B cell (primary cell): ENCODE measurements around the gene NFATC2. TPM values are rescaled to one million over a fixed set of nuclear protein-coding genes. Genes with fewer than 3 reads are reported as not detected.

Experiments used
- ATAC-seq: fragments of 200-7000 bp; cut with Tn5 transposase; one replicate; pipeline ENCODE4 v1.10.0; 2021; ENCODE audit warnings: low read depth, mild to moderate bottlenecking, moderate number of reproducible peaks, moderate library complexity
- CTCF ChIA-PET: fragments of 350-600 bp; sonication (Branson Sonifier 250); formaldehyde crosslinking; loops from one replicate; lab custom pipeline; 2021; ENCODE audit warnings: antibody characterized with exemption, inconsistent platforms; lab: Charles Lee
- POLR2A ChIA-PET: fragments of 350-600 bp; sonication (Branson Sonifier 250); formaldehyde crosslinking; loops from one replicate; lab custom pipeline; 2021; ENCODE audit warnings: antibody characterized with exemption; lab: Charles Lee
- DNase-seq: peaks from one replicate; pipeline ENCODE4 v3.0.0; 2013
- H2AFZ ChIP-seq: 2 replicates; pipeline ENCODE4 v1.6.1; 2012; ENCODE audit warnings: mild to moderate bottlenecking, low read depth, low read length; ENCODE audit not compliant: insufficient read depth, poor library complexity, severe bottlenecking
- H3K27ac ChIP-seq, 2 donors: 1 replicate in 1 of 2; 2 replicates in 1 of 2; pipeline ENCODE4 v1.5.1; 2012 to 2013; ENCODE audit warnings: low read length in 2 of 2, mild to moderate bottlenecking in 2 of 2, moderate library complexity in 1 of 2
- H3K27me3 ChIP-seq, 4 experiments: fragments of 200-600 bp in 1 of 4; sonication (generic) in 1 of 4; replicated peaks in 1 of 4; 1 replicate in 2 of 4; 2 replicates in 2 of 4; pipeline versions ENCODE4 v1.6.1 to v1.7.0; 2013 to 2016; ENCODE audit warnings: low read length in 3 of 4, mild to moderate bottlenecking in 2 of 4, mixed read lengths in 1 of 4, moderate library complexity in 1 of 4; ENCODE audit not compliant: insufficient read depth in 4 of 4, control insufficient read depth in 3 of 4; ENCODE audit errors: control extremely low read depth in 1 of 4
- H3K36me3 ChIP-seq, 2 experiments: replicated peaks in 1 of 2; 1 replicate in 1 of 2; 2 replicates in 1 of 2; pipeline versions ENCODE4 v1.6.1 to v1.7.1; 2013; ENCODE audit warnings: low read length in 1 of 2; ENCODE audit not compliant: insufficient read depth in 2 of 2, control insufficient read depth in 1 of 2; ENCODE audit errors: control extremely low read depth in 1 of 2, extremely low read depth in 1 of 2
- H3K4me1 ChIP-seq, 2 donors: fragments of 200-600 bp in 1 of 2; sonication (generic) in 1 of 2; 1 replicate in 1 of 2; 2 replicates in 1 of 2; pipeline versions ENCODE4 v1.5.1 to v1.6.1; 2013 to 2017; ENCODE audit warnings: low read length in 2 of 2; ENCODE audit not compliant: control insufficient read depth in 2 of 2, insufficient read depth in 2 of 2
- H3K4me2 ChIP-seq: replicated peaks from 2 replicates; pipeline ENCODE3; 2012; ENCODE audit warnings: mild to moderate bottlenecking, low read depth, low read length; ENCODE audit not compliant: poor library complexity, severe bottlenecking
- H3K4me3 ChIP-seq, 5 experiments: fragments of 200-600 bp in 1 of 5; sonication (generic) in 1 of 5; 1 replicate in 3 of 5; 2 replicates in 2 of 5; pipeline versions ENCODE4 v1.5.1 to v1.7.0; 2011 to 2016; ENCODE audit warnings: low read length in 4 of 5, mild to moderate bottlenecking in 4 of 5, low read depth in 2 of 5, control low read depth in 1 of 5, moderate library complexity in 1 of 5; ENCODE audit not compliant: insufficient read depth in 1 of 5; ENCODE audit errors: control extremely low read depth in 1 of 5, extremely low read depth in 1 of 5
- H3K79me2 ChIP-seq: fragments of 200-600 bp; sonication (generic); one replicate; pipeline ENCODE4 v1.6.0; 2016; ENCODE audit warnings: low read length; ENCODE audit not compliant: control insufficient read depth, insufficient read depth
- H3K9ac ChIP-seq: fragments of 200-600 bp; sonication (generic); 2 replicates; pipeline ENCODE4 v1.6.1; 2017; ENCODE audit warnings: mild to moderate bottlenecking, low read length, moderate library complexity
- H3K9me3 ChIP-seq, 3 donors: one replicate each; pipeline versions ENCODE4 v1.6.1 to v1.7.1; 2013; ENCODE audit warnings: low read length in 2 of 3; ENCODE audit not compliant: control insufficient read depth in 2 of 3, insufficient read depth in 1 of 3; ENCODE audit errors: control extremely low read depth in 1 of 3
- H4K20me1 ChIP-seq: 2 replicates; pipeline ENCODE4 v1.6.0; 2012; ENCODE audit warnings: mild to moderate bottlenecking, low read length; ENCODE audit not compliant: insufficient read depth, control insufficient read depth, poor library complexity, severe bottlenecking
- H3K27ac Mint-ChIP-seq: one replicate; pipeline ENCODE4 v1.8.0; 2021; ENCODE audit warnings: mixed read lengths
- H3K27me3 Mint-ChIP-seq: one replicate; pipeline ENCODE4 v1.8.0; 2021; ENCODE audit warnings: mixed read lengths
- H3K4me1 Mint-ChIP-seq: one replicate; pipeline ENCODE4 v1.8.0; 2021; ENCODE audit warnings: mixed read lengths
- H3K4me3 Mint-ChIP-seq: one replicate; pipeline ENCODE4 v1.8.0; 2021; ENCODE audit warnings: mixed read lengths
- H3K9me3 Mint-ChIP-seq: one replicate; pipeline ENCODE4 v1.8.0; 2022; ENCODE audit warnings: mixed read lengths; ENCODE audit not compliant: insufficient read depth
- CTCF ChIP-seq: fragments of 200-600 bp; IDR thresholded peaks from one replicate; pipeline ENCODE4 v1.8.0; 2022; ENCODE audit warnings: antibody characterized with exemption, mild to moderate bottlenecking
- EZH2 ChIP-seq: IDR thresholded peaks from 2 replicates; pipeline ENCODE4 v1.6.1; 2012; ENCODE audit warnings: borderline replicate concordance, low read depth, mild to moderate bottlenecking, moderate library complexity, low read length; ENCODE audit not compliant: insufficient read depth, poor library complexity, severe bottlenecking
- WGBS: methylation state at CpG from one replicate; pipeline ENCODE4 v1.1.5; 2013; ENCODE audit warnings: missing lambda C conversion rate; ENCODE audit not compliant: insufficient coverage; 5-methylcytosine and 5-hydroxymethylcytosine counted together
- intact Hi-C: fragments of 100-400 bp; cut with micrococcal nuclease; formaldehyde crosslinking; loops from one replicate; pipeline ENCODE4 v1.10.0; 2022
- polyA plus RNA-seq: library from polyadenylated mRNA; depleted of rRNA; stranded (reverse); fragments of >200 nt; gene quantifications from 2 replicates; pipeline ENCODE4 v1.2.3, GENCODE V29; 2012
- total RNA-seq, 2 donors: library from RNA; stranded (reverse); fragments of 120-200 nt in 1 of 2; gene quantifications; 1 replicate in 1 of 2; 2 replicates in 1 of 2; pipeline versions ENCODE4 v1.2.3 to v1.2.4, GENCODE V29; 2013 to 2022

Gene NFATC2
- total and polyA plus RNA-seq, 2 donors (not counting 1 experiment from before 2014, with no cell fraction given) = 10.1 to 38.0 TPM

GRCh38 chr20:51404297-51405060 is 138.0 kb downstream of the NFATC2 start:
- Mint-ChIP-seq H3K27me3 (no peaks in the 10 kb centered on the region), H3K9me3 (no peaks in the 10 kb centered on the region), H3K4me1 (peaks cover 77% of the 10 kb centered on the region), H3K27ac (peak overlapping the region; percentile 99), H3K4me3 (peak overlapping the region; percentile 49)
- TF ChIP-seq EZH2 (no peak), CTCF (no peak)
- H3K27me3 ChIP-seq = no peaks in the 10 kb centered on the region
- ChIA-PET POLR2A (interaction anchor here (0.8 to 1.6 kb wide), 5 partner anchors 8 to 473 kb away, joined by 3 to 12 read pairs (median 3); partner anchors contain the start of genes ADNP and NFATC2), CTCF (interaction anchor here (0.8 to 3.3 kb wide), 11 partner anchors 10 to 610 kb away, joined by 3 to 25 read pairs (median 7); partner anchors contain the start of genes BCAS4 and NFATC2)
- H3K4me1 ChIP-seq = peaks cover 62 to 74% of the 10 kb centered on the region in 2 donors
- H2AFZ ChIP-seq = peak overlapping the region; percentile 42
- peak overlapping the region; percentile 45 for H3K4me2 ChIP-seq
- peak overlapping the region; percentile 29 for H3K9ac ChIP-seq
- peak overlapping the region; percentile 86 to 97 for H3K27ac ChIP-seq
- ATAC-seq (peak; percentile 85), DNase-seq (peak; percentile 92)
- peaks cover 54% of the 10 kb centered on the region for H3K79me2 ChIP-seq
- H3K9me3 ChIP-seq = peaks cover 0 to 4% (median 3%) of the 10 kb centered on the region in 3 donors
- no peak overlapping the region for H3K4me3 ChIP-seq
- H4K20me1 ChIP-seq = no peaks in the 10 kb centered on the region
- H3K36me3 ChIP-seq = peaks cover 3 to 27% of the 10 kb centered on the region in 2 experiments
- 54% methylated on average over 9 of the region's 10 CpGs for WGBS
- intact Hi-C loops = loop anchor here (1.0 to 5.0 kb wide), 5 partner anchors 10 to 612 kb away; no protein-coding TSS in a partner anchor
